VCaP (cell line): ENCODE results near the gene ISCA2.
"Not testable (repeated sequence)": the region's sequence is repeated elsewhere in the genome, so short reads cannot be mapped to it uniquely, and the experiment has no call there.

Experiments used
- H3K27ac ChIP-seq: fragments of 450-650 bp; 2 replicates; pipeline ENCODE4 v1.5.1; 2017
- TF ChIP-seq, protein P1 (sequence below): fragments of 450-650 bp; conservative IDR thresholded peaks from 2 replicates; pipeline ENCODE4 v1.5.1; 2017; ENCODE audit warnings: mild to moderate bottlenecking, moderate library complexity

Gene ISCA2

DNA sequence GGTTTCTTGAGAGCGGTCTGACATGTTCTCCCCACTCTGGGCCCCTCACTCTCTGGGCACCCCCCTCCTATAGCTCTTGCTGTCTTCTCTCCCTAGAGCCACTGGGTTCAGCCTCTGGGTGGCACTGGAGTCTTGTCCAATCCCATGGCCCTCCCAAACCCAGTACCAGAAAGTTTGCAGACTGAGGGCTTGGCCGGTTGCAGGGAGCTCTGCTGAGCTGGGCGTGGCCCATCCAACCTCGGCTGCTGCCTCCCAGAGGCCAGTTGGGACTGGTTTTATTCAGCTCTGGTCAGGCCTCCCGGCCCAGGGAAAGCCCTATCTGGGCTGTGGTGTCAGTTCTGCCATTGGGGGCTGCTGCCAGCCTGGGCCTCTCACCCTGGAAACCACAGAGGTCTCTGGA lies 37.9 kb downstream of the ISCA2 start:
- H3K27ac ChIP-seq: no peak overlapping the region
- TF ChIP-seq, protein P1, sequence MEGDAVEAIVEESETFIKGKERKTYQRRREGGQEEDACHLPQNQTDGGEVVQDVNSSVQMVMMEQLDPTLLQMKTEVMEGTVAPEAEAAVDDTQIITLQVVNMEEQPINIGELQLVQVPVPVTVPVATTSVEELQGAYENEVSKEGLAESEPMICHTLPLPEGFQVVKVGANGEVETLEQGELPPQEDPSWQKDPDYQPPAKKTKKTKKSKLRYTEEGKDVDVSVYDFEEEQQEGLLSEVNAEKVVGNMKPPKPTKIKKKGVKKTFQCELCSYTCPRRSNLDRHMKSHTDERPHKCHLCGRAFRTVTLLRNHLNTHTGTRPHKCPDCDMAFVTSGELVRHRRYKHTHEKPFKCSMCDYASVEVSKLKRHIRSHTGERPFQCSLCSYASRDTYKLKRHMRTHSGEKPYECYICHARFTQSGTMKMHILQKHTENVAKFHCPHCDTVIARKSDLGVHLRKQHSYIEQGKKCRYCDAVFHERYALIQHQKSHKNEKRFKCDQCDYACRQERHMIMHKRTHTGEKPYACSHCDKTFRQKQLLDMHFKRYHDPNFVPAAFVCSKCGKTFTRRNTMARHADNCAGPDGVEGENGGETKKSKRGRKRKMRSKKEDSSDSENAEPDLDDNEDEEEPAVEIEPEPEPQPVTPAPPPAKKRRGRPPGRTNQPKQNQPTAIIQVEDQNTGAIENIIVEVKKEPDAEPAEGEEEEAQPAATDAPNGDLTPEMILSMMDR: no peak

GRCh38 chr14:74532246-74532645 lies 38.7 kb downstream of the ISCA2 start:
- TF ChIP-seq, protein P1: no peak
- no peak overlapping the region for H3K27ac ChIP-seq

DNA sequence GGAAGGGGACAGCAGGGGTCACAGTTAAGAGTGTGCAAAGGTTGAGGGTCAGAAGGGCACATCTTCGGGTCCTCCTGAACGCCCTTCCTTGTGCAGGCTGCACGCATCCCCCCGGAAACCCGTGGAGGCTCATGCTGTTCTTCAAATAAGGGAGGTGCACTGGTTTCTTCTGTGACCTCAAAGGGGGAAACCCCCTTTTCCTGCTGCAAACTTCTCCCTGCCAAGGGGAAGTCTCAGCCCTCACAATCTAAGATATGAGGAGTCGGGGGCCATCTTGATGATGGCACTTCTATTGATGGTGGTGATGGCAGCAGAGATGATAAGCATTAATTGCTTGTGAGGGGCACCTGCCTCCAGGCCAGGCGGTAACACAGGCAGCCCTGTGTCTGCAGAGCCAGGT lies 40.0 kb downstream of the ISCA2 start:
- no peak overlapping the region for H3K27ac ChIP-seq
- TF ChIP-seq, protein P1: no peak

GRCh38 chr14:74535756-74536325 lies 42.3 kb downstream of the ISCA2 start:
- no peak overlapping the region for H3K27ac ChIP-seq
- TF ChIP-seq, protein P1: no peak

DNA sequence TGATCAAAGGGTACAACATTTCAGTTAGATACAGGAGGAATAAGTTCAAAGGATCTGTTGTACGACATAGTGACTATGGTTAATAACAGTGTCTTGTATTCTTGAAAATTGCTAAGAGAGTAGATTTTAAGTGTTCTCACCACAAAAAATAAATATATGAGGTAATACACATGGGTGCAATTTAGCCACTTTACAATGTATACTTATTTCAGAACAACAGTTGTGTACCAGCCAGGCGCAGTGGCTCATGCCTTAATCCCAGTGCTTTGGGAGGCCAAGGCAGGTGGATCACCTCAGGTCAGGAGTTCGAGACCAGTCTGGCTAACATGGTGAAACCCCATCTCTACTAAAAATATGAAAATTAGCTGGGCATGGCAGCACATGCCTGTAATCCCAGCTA lies 42.8 kb downstream of the ISCA2 start:
- not testable (repeated sequence) for H3K27ac ChIP-seq

- H3K27ac ChIP-seq: no peak overlapping the region
Measured at GRCh38 chr14:74538411-74539391, 45.1 kb downstream of the ISCA2 start.

GRCh38 chr14:74539503-74539902 lies 45.9 kb downstream of the ISCA2 start:
- TF ChIP-seq, protein P1: no peak
- no peak overlapping the region for H3K27ac ChIP-seq

More at GRCh38 chr14:74538411-74539391, 45.1 kb downstream of the ISCA2 start:
- TF ChIP-seq, protein P1: no peak

- H3K27ac ChIP-seq: no peak overlapping the region
- TF ChIP-seq, protein P1: no peak
Measured at GRCh38 chr14:74541225-74541624, 47.7 kb downstream of the ISCA2 start.
